ENCODE data around the gene STARD10. TPM values are rescaled to one million over a fixed set of nuclear protein-coding genes. Genes with fewer than 3 reads are reported as not detected.

STARD10 gene
- total RNA-seq, 1 experiment from 2014 or later = 58.4 TPM

- TF ChIP-seq CBX3 (IDR thresholded peaks at IDR 0.05; ENCODE audit: low read depth) = no peak
- TF ChIP-seq POLR2AphosphoS5 (IDR thresholded peaks at IDR 0.05; ENCODE audit: low read depth, low read length) = no peak
- TF ChIP-seq ZBTB33 (IDR thresholded peaks at IDR 0.05; ENCODE audit: extremely low read depth, insufficient replicate concordance, low read length) = no peak
- no peak for TF ChIP-seq POLR2A (IDR thresholded peaks at IDR 0.05; ENCODE audit: borderline replicate concordance, extremely low read depth, insufficient read depth, insufficient read length)
- no peak for TF ChIP-seq ZFX (IDR thresholded peaks at IDR 0.05)
- TF ChIP-seq EGR1 (IDR thresholded peaks at IDR 0.05; ENCODE audit: low read depth) = no peak
- no peak for TF ChIP-seq ELF1 (IDR thresholded peaks at IDR 0.05; ENCODE audit: borderline replicate concordance, low read depth)
- TF ChIP-seq SIN3A (IDR thresholded peaks at IDR 0.05; ENCODE audit: low read depth) = no peak
- TF ChIP-seq RAD21 (IDR thresholded peaks at IDR 0.05; ENCODE audit: low read depth) = no peak
- TF ChIP-seq EZH2phosphoT487 (IDR thresholded peaks at IDR 0.05; ENCODE audit: borderline replicate concordance) = no peak
- TF ChIP-seq ATF3 (IDR thresholded peaks at IDR 0.05) = no peak
- TF ChIP-seq SRF (IDR thresholded peaks at IDR 0.05; ENCODE audit: low read depth) = no peak
- no peak for TF ChIP-seq FOSL1 (IDR thresholded peaks at IDR 0.05; ENCODE audit: low read depth)
- TF ChIP-seq SP1 (IDR thresholded peaks at IDR 0.05; ENCODE audit: low read depth) = no peak
- no peak for TF ChIP-seq YY1 (IDR thresholded peaks at IDR 0.05; ENCODE audit: extremely low read depth, insufficient replicate concordance, low read depth, low read length)
- TF ChIP-seq REST (IDR thresholded peaks at IDR 0.05; ENCODE audit: low read depth) = no peak
- no peak for TF ChIP-seq JUND (IDR thresholded peaks at IDR 0.05)
- TF ChIP-seq CEBPB (IDR thresholded peaks at IDR 0.05; ENCODE audit: low read depth) = no peak
- H3K27me3 ChIP-seq (ENCODE audit: insufficient read depth, low read length) = no peaks in the 10 kb centered on the region
- ChIA-PET CTCF (no interaction called here), POLR2A (no interaction called here), RAD21 (ENCODE audit: low non-redundant PET in 1 of 2, low total read pairs in 2 of 2, uncharacterized antibody in 2 of 2, unreplicated experiment in 2 of 2) (no interaction called here)
- H4K20me1 ChIP-seq (ENCODE audit: insufficient read depth) = no peaks in the 10 kb centered on the region
- H3K36me3 ChIP-seq (ENCODE audit: control insufficient read depth in 1 of 2, insufficient read depth in 2 of 2, low read length in 2 of 2) = no peaks in the 10 kb centered on the region
- H3K9me3 ChIP-seq (ENCODE audit: control insufficient read depth in 1 of 2, insufficient read depth in 1 of 2, low read depth in 1 of 2, low read length in 2 of 2) = no peaks in the 10 kb centered on the region
- no peak overlapping the region for H3K4me2 ChIP-seq (ENCODE audit: low read length)
- intact Hi-C loops (cut with micrococcal nuclease) = no loop called here
- no peak overlapping the region for H2AFZ ChIP-seq (ENCODE audit: low read depth, low read length, poor library complexity, severe bottlenecking)
- no TSS peak for BruUV-seq (replicated peaks)
- DNase-seq (ENCODE audit: low read depth, low spot score) (no peak), ATAC-seq (no peak)
- H3K9me2 ChIP-seq (ENCODE audit: insufficient read depth) = no peaks in the 10 kb centered on the region
- H3K4me1 ChIP-seq (ENCODE audit: control insufficient read depth in 1 of 2, insufficient read depth in 2 of 2, low read length in 2 of 2) = no peaks in the 10 kb centered on the region
- no peak overlapping the region for H3K27ac ChIP-seq (ENCODE audit: low read depth, low read length)
- H3K79me2 ChIP-seq (ENCODE audit: insufficient read depth, low read length) = no peaks in the 10 kb centered on the region
- no peak overlapping the region for H3K4me3 ChIP-seq (replicated peaks in 1 of 2; ENCODE audit: low read depth in 1 of 2, low read length in 2 of 2)
- H3K9ac ChIP-seq (ENCODE audit: low read length) = no peak overlapping the region
These were observed 31.1 kb downstream of the STARD10 start for GRCh38 chr11:72762641-72763304.

Data from HCT116 (cell line).